Measurements from ENCODE around the gene GPR146.

GPR146 gene

DNA sequence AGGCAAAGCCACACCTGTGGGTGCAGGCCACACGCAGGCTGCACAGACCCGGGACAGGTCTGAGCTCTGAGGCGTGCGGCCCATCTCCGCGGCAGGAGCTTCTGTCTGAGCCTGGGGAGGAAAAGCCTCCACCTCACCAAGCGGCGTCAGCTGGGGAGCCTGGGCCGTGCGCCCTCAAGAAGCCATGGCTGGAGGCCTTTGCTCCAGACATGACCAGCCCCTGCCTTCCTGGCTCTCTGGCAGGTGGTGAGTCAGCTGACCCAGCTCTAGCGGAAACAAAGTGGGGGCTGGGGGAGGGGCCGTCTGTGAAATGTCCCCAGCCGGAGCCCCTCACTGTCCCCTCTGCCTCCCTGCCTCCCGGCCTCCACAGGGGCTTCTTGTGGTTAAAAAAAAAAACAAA lies 56.0 kb downstream of the GPR146 start:
- Histone ChIP-seq H3K27ac (ENCODE audit: low read depth, low read length, severe bottlenecking) (no peak overlapping the region), H3K36me3 (ENCODE audit: control insufficient read depth, insufficient read depth, low read length) (peaks cover 20% of the 10 kb centered on the region), H3K4me1 (ENCODE audit: control insufficient read depth, insufficient read depth, low read length, poor library complexity, severe bottlenecking) (peaks cover 26% of the 10 kb centered on the region), H3K9me3 (ENCODE audit: control insufficient read depth, low read length) (no peaks in the 10 kb centered on the region), H3K4me3 (ENCODE audit: extremely low read depth, insufficient read depth, low read length, poor library complexity, severe bottlenecking) (no peak overlapping the region)
- 86 to 93% methylated on average over 9 to 11 of the region's 14 CpGs for WGBS, 2 experiments (ENCODE audit: insufficient coverage in 2 of 2)

DNA sequence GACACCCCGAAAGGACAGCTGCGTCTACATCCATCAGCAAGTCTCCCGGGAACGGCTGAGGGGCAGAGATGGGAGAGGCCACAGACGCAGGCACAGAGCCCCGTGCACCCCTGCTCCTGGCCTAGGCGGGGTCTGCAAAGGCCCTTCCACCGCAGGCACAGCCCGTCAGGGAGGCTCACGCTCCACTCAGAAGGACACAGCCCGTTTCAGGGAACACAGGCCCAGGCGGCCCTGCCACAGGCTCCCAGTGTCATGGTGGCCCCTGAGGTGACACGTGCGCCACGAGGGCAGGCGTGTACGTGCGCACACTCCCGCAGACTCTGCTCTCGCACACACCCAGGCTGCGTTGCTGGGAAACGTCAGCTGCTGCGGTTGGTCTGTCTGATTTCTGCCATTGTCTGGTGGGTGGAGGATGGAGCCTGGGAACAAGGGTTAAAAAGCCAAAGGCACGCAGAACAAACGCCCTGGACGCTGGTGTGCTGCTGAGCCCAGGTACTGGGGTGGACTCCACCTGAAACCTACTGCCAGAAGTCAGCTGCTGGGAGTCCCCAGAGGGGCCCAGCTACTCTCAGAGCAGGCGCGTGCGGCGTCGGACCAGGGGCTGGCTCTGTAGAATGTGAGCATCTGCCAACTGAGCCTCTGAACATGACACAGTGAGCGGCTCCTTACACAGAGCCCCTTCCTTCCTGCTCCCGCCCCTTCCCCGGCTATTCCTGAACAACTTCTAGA lies 56.7 kb downstream of the GPR146 start:
- 88 to 89% methylated on average over 30 to 34 of the region's 34 CpGs for WGBS, 2 experiments (ENCODE audit: insufficient coverage in 2 of 2)
- Histone ChIP-seq H3K4me3 (ENCODE audit: extremely low read depth, insufficient read depth, low read length, poor library complexity, severe bottlenecking) (no peak overlapping the region), H3K9me3 (ENCODE audit: control insufficient read depth, low read length) (no peaks in the 10 kb centered on the region), H3K36me3 (ENCODE audit: control insufficient read depth, insufficient read depth, low read length) (peaks cover 20% of the 10 kb centered on the region), H3K4me1 (ENCODE audit: control insufficient read depth, insufficient read depth, low read length, poor library complexity, severe bottlenecking) (peaks cover 23% of the 10 kb centered on the region), H3K27ac (ENCODE audit: low read depth, low read length, severe bottlenecking) (no peak overlapping the region)

DNA sequence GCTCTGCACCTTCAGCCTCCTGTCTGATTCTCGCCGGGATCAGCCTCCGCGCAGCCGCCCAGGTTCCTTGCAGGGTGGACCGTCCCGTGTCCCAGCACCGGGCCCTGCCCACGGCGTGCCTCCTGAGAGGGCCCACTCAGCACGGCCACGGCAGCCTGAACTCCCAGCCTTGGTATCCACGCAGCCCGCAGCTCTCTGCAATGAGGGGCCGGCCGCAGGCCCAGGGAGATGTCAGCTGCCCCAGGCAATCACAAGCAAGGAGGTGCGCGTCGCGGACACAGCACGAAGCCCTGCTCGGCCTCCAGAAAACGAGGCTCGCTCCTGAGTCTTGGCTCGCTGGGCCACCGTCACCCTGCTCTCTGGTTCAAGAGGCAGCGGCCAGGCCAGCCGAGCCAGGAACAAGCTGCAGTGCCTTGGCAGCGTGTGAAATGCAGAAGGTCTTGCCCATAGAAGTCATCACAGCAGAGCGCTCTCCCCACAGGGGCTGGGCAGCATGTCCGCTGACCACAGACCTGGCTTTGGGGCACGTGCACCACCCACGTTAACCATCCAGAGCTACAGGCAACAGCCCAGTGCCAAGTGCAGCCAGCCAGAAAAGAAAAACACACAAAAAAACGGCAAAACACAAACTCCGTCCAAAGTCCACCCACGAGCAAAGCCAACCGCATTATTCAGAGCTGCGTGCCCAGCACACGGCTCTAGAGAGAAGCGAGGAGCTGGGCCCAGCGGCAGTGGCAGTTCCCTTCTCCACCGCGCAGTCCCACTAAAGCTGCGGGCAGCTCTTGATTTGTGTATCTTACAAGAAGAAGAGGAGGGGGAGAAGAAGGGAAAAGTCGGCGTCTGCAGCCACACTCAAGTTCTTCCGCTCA lies 57.5 kb downstream of the GPR146 start:
- H3K4me1 ChIP-seq (ENCODE audit: control insufficient read depth, insufficient read depth, low read length, poor library complexity, severe bottlenecking), result peaks cover 18% of the 10 kb centered on the region
- H3K4me3 ChIP-seq (ENCODE audit: extremely low read depth, insufficient read depth, low read length, poor library complexity, severe bottlenecking), result no peak overlapping the region
- WGBS, 2 experiments (ENCODE audit: insufficient coverage in 2 of 2), result 93 to 96% methylated on average over 45 to 47 of the region's 47 CpGs
- no peaks in the 10 kb centered on the region for H3K9me3 ChIP-seq (ENCODE audit: control insufficient read depth, low read length)
- H3K36me3 ChIP-seq (ENCODE audit: control insufficient read depth, insufficient read depth, low read length), result peaks cover 20% of the 10 kb centered on the region
- no peak overlapping the region for H3K27ac ChIP-seq (ENCODE audit: low read depth, low read length, severe bottlenecking)

DNA sequence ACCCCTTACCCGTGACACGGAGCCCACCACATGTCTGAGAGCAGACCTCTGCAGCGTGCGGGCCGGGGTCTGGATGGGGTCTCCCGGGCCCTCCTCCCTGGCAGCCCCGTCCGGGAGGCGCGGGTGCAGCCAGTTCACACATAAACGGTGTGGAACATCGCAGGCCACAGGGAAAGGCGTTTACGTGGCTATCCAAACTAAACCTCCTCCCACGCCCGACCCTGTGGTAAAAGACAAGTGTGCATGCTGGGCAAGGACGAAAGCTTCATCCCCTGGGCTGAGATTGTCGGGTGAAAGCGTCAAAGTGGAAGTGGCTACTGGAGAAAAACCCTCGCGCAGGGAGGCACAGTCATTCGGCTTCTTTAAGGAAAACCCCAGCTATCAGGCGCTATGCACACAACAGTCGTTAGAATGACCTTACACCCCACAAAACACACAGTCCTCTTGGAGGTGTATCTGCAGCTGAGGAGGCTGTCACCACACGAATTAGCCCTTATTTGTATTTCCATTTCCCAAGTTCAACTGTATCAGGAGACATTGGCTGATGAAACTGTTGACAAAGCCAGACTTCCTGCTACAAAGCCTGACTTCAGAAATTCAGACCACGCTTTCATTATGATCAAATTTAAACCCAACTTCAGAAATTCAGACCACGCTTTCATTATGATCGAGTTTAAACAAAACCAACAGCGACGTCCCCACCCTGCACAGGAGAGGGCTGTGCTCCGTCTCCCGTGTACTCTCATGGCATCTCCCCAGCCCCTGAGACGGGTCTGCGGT lies 58.9 kb downstream of the GPR146 start:
- Histone ChIP-seq H3K4me1 (ENCODE audit: control insufficient read depth, insufficient read depth, low read length, poor library complexity, severe bottlenecking) (peaks cover 14% of the 10 kb centered on the region), H3K27ac (ENCODE audit: low read depth, low read length, severe bottlenecking) (no peak overlapping the region), H3K36me3 (ENCODE audit: control insufficient read depth, insufficient read depth, low read length) (peaks cover 17% of the 10 kb centered on the region), H3K9me3 (ENCODE audit: control insufficient read depth, low read length) (no peaks in the 10 kb centered on the region), H3K4me3 (ENCODE audit: extremely low read depth, insufficient read depth, low read length, poor library complexity, severe bottlenecking) (no peak overlapping the region)
- WGBS, 2 experiments (ENCODE audit: insufficient coverage in 2 of 2), result 93 to 94% methylated on average over 30 to 34 of the region's 34 CpGs

DNA sequence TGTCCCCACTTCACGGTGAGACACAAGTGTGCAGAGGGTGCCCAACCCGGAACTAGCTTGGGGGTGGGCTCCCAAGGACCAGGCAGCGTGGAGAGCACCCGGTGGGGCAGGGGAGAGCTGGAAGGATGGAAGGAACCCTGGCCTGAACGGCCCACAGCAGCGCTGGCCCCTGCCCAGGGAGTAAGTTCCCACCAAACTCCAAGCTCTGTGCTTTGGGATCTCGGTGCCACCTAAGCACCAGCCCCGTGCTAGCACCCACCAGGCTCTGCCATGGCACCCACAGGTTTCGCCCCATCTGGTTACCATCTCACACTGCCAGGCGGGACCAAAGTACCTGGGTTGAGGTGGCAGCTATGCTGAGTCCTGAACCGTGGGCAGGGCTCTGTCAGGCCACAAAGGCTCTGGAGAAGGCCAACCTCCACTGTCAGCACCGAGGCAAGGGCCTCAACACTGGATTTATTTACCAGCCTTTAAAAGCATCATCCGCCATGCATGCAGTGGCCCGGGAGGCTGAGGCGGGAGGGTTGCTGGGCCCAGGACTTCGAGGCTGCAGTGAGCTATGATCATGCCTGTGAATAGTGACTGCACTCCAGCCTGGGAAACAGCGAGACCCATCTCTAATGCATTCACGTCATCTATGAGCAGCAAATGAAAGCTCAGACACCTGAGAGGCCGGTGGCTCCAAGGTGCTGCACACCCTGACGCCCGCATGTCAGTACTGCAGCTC lies 59.6 kb downstream of the GPR146 start:
- H3K4me3 ChIP-seq (ENCODE audit: extremely low read depth, insufficient read depth, low read length, poor library complexity, severe bottlenecking), result no peak overlapping the region
- H3K4me1 ChIP-seq (ENCODE audit: control insufficient read depth, insufficient read depth, low read length, poor library complexity, severe bottlenecking), result peaks cover 14% of the 10 kb centered on the region
- H3K9me3 ChIP-seq (ENCODE audit: control insufficient read depth, low read length), result no peaks in the 10 kb centered on the region
- H3K27ac ChIP-seq (ENCODE audit: low read depth, low read length, severe bottlenecking), result no peak overlapping the region
- peaks cover 10% of the 10 kb centered on the region for H3K36me3 ChIP-seq (ENCODE audit: control insufficient read depth, insufficient read depth, low read length)
- 95 to 96% methylated on average over 21 of the region's 21 CpGs for WGBS, 2 experiments (ENCODE audit: insufficient coverage in 2 of 2)

DNA sequence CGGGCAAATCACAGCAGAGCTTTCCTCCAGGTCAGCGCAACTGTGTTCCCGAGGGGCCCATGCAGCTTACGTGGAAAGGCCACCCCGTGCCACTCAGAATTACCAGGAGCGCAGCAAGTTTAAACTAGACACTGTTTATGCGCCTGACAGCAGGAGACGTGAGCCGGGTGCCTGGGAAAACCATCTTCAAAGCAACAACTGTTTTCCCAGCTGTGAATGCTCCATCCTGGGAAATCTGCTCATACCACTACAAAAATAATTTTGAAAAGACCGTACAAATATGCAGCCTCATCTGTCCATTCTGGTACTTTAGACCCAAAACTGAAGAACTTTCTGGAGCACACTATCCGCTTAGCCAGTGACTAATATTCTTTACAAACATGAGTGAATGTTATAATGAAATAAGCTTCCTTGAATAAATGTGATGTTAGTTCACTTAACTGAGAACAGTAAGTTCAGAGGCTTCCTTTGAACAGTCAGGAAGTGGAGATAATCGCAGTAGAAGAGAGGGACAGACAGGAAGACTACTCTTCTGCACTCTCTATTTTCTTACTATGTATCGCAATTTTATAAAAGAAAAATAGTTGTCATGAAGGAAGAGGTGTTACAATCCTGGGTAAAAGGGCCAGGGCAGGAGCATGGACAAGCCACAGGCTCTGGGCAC lies 60.3 kb downstream of the GPR146 start:
- H3K4me3 ChIP-seq (ENCODE audit: extremely low read depth, insufficient read depth, low read length, poor library complexity, severe bottlenecking), result no peak overlapping the region
- H3K36me3 ChIP-seq (ENCODE audit: control insufficient read depth, insufficient read depth, low read length), result peaks cover 3% of the 10 kb centered on the region
- peaks cover 14% of the 10 kb centered on the region for H3K4me1 ChIP-seq (ENCODE audit: control insufficient read depth, insufficient read depth, low read length, poor library complexity, severe bottlenecking)
- no peak overlapping the region for H3K27ac ChIP-seq (ENCODE audit: low read depth, low read length, severe bottlenecking)
- 94 to 99% methylated on average over 10 of the region's 13 CpGs for WGBS, 2 experiments (ENCODE audit: insufficient coverage in 2 of 2)
- no peaks in the 10 kb centered on the region for H3K9me3 ChIP-seq (ENCODE audit: control insufficient read depth, low read length)

DNA sequence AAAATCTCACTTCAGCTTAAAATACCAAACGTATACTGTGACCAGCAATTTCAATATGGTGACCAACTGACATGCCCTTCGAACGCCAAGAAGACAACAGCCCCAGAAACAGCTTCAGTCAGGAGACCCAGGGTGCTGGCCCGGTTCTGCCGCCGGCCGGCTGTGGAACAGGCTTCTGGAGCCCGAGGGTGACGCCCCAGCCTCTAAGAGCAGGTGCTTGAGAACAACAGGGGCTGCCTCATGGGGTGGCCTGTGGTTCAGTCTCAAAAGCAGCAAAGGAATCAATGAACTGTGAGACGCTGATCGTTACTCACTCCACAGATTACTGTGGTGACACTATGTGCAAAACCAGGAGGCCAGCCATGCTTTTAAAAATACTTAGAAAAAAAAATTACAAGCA lies 60.8 kb downstream of the GPR146 start:
- H3K9me3 ChIP-seq (ENCODE audit: control insufficient read depth, low read length), result no peaks in the 10 kb centered on the region
- H3K4me3 ChIP-seq (ENCODE audit: extremely low read depth, insufficient read depth, low read length, poor library complexity, severe bottlenecking), result no peak overlapping the region
- no peaks in the 10 kb centered on the region for H3K36me3 ChIP-seq (ENCODE audit: control insufficient read depth, insufficient read depth, low read length)
- no peak overlapping the region for H3K27ac ChIP-seq (ENCODE audit: low read depth, low read length, severe bottlenecking)
- H3K4me1 ChIP-seq (ENCODE audit: control insufficient read depth, insufficient read depth, low read length, poor library complexity, severe bottlenecking), result peaks cover 11% of the 10 kb centered on the region
- whole genome bisulfite sequencing, 2 experiments (ENCODE audit: insufficient coverage in 2 of 2), result 91 to 93% methylated on average over 9 to 11 of the region's 11 CpGs

DNA sequence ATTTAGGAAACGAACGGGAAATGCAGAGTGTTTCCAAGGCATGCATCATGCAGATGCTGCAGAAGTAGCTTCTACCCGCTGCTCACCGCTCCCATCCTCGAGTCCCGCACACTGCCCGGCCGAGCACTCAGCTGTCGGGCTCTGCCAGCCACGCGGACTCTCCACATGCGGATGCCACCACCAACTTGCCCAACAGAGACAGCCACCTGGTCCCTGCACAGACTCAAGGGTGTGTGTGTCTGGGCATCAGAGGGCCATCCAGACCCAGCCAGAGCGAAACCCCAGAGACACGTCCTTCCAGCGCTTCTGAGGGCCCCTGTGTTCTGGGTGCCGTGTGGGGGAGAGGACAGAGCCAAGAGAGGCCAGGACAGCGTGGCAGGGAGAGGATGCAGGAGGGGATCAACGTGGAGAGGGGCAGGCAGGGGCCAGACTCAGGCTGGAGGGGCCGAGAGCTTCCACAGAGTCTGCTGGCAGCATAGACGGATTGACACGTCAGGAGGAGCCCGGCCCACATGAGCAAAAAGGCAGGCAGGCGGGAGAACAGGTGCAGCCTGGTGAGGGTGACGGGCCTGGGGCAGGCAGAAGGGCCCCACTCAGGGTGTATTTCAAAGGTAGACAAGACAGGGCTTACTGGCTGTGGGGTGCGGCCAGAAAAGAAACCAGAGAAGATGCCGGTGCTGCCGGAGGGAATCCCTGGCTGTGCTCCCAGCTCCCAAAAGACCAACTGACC lies 61.9 kb downstream of the GPR146 start:
- H3K9me3 ChIP-seq (ENCODE audit: control insufficient read depth, low read length), result no peaks in the 10 kb centered on the region
- H3K4me3 ChIP-seq (ENCODE audit: extremely low read depth, insufficient read depth, low read length, poor library complexity, severe bottlenecking), result no peak overlapping the region
- no peak overlapping the region for H3K27ac ChIP-seq (ENCODE audit: low read depth, low read length, severe bottlenecking)
- peaks cover under 1% of the 10 kb centered on the region for H3K4me1 ChIP-seq (ENCODE audit: control insufficient read depth, insufficient read depth, low read length, poor library complexity, severe bottlenecking)
- no peaks in the 10 kb centered on the region for H3K36me3 ChIP-seq (ENCODE audit: control insufficient read depth, insufficient read depth, low read length)
- 92% methylated on average over 17 to 26 of the region's 27 CpGs for WGBS, 2 experiments (ENCODE audit: insufficient coverage in 2 of 2)

DNA sequence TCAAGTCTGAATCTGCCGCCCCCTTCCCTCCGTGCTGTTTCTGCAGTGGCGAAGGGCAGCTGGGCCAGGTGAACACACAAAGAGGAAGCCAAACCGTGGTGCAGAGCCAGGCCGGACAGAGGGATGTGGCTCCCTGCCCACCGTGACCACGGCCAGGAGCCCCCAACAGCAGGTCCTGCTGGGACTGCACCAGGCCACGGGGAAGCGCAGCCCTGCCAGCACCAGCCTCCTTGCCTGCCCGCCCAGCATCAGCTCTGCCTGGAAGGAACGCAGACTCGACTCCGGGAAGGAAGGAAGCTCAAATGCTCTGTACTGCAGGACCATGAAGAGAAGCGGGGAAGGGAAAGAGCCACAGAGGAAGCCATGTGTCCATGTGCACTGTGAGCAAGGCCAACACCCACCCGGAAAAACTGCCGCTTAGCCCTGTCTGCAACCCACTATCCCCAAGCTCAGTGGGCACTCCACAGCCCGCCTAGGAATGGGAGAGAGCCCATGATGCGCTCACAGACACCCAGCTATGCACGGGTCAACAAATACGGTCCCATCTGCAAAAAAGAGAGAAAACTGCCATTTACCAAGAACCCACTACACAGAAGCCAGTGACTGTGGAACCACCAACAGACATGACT lies 62.6 kb downstream of the GPR146 start:
- Histone ChIP-seq H3K4me3 (ENCODE audit: extremely low read depth, insufficient read depth, low read length, poor library complexity, severe bottlenecking) (no peak overlapping the region), H3K36me3 (ENCODE audit: control insufficient read depth, insufficient read depth, low read length) (no peaks in the 10 kb centered on the region), H3K27ac (ENCODE audit: low read depth, low read length, severe bottlenecking) (no peak overlapping the region), H3K9me3 (ENCODE audit: control insufficient read depth, low read length) (no peaks in the 10 kb centered on the region), H3K4me1 (ENCODE audit: control insufficient read depth, insufficient read depth, low read length, poor library complexity, severe bottlenecking) (no peaks in the 10 kb centered on the region)
- WGBS, 2 experiments (ENCODE audit: insufficient coverage in 2 of 2), result 90 to 93% methylated on average over 12 to 20 of the region's 20 CpGs

All from mesodermal cell (in vitro differentiated cells).